SW 1271 (cell line): Measurements from ENCODE around the gene LYPD5.

Source experiments
- DNase-seq, 2 experiments: peaks; one replicate each; lab custom pipeline; 2025; lab: John Stamatoyannopoulos, UW

The LYPD5 gene

DNA sequence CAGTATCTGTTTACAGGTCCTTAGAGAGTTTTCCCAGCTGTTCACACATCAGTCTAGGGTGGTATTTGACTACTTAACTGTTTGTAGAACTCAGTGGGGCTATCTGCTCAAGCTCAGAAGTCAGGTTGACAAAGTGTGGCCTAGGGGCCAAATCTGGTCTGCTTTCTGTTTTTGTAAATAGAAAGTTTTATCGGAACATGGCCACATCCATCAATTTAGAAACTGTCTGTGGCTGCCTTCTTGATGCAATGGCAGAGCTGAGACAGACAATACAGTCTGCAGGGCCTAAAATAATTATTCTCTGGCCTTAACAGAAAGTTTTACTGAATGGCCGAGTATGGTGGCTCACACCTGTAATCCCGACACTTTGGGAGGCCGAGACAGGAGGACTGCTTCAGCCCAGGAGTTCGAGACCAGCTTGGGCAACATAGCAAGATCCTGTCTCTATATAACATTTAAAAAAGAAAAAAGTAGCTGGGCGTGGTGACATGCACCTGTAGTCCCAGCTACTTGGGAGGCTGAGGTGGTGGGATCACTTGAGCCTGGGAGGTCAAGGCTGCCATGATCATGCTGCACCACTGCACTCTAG is 49.9 kb downstream of the LYPD5 start:
- no peak for DNase-seq

- no peak for DNase-seq
These were observed 50.6 kb downstream of the LYPD5 start for GRCh38 chr19:43751466-43752220.

DNA sequence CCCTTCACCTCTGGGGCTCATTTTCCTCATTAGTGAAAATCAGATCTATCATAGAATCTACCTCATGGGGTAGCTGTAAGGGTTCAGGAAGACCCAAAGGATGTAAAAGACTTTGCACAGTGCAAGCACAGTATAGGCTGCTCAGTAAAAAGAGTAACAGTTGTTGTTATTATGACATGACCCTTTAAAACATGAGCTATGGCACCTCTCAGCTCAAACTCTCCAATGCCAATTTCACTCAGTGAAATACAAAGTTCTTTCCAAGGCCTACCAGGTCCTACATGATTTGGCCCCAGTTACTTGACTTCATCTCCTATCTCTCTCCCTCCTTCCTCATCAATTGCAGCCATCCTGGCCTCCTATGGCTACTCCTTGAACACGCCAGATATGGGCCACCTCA is 52.3 kb downstream of the LYPD5 start:
- no peak for DNase-seq

GRCh38 chr19:43749152-43749551 is 53.1 kb downstream of the LYPD5 start:
- no peak for DNase-seq

DNA sequence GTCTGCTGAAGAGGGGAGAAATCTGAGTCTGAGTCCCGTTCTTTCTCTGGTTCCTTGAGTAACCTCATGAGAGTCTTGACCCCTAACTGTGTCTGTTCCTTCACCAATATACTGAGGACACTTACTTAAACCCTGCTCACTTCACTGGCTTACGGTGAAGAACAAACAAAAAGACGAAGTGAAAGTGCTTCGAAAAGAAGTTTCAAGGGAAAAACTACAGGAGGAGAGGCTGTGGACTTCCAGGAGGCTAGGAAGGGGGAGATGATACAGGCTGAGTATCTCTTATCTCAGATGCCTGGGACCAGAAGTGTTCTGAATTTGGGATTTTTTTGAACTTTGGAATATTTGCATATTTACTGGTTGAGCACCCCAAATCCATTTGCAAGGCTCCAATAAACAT is 53.6 kb downstream of the LYPD5 start:
- DNase-seq: no peak

- no peak for DNase-seq
These were observed 54.0 kb downstream of the LYPD5 start for GRCh38 chr19:43748205-43748594.

- DNase-seq: no peak
These were observed 54.6 kb downstream of the LYPD5 start for GRCh38 chr19:43747557-43748204.
